ENCODE measurements around the gene HTRA3.

- TF ChIP-seq CTCF (IDR thresholded peaks at IDR 0.05) (no peak), POLR2A (IDR thresholded peaks at IDR 0.05) (no peak), POLR2AphosphoS5 (IDR thresholded peaks at IDR 0.05) (no peak)
Observed at GRCh38 chr4:8320386-8320750, 50.8 kb downstream of the HTRA3 start.

All from suprapubic skin (tissue), 4 donors.